Measurements from ENCODE around the gene PREB.
"Not testable (repeated sequence)": the region's sequence is repeated elsewhere in the genome, so short reads cannot be mapped to it uniquely, and the experiment has no call there.

The PREB gene

GRCh38 chr2:27121906-27122305, 12.5 kb downstream of the PREB start:
- no peak for TF ChIP-seq CTCF (IDR thresholded peaks at IDR 0.05; ENCODE audit: borderline replicate concordance, control extremely low read depth, extremely low read depth, insufficient read depth, missing control alignments)
- DNase-seq (ENCODE audit: low spot score): no peak
- in situ Hi-C loops (cut with MboI; ENCODE audit: low sequenced_read_pairs, unreplicated experiment): no loop called here

- in situ Hi-C loops (cut with MboI; ENCODE audit: low sequenced_read_pairs, unreplicated experiment); DNase-seq (ENCODE audit: low spot score): not testable (repeated sequence)
Measured at GRCh38 chr2:27119330-27119670, 15.1 kb downstream of the PREB start.

DNA sequence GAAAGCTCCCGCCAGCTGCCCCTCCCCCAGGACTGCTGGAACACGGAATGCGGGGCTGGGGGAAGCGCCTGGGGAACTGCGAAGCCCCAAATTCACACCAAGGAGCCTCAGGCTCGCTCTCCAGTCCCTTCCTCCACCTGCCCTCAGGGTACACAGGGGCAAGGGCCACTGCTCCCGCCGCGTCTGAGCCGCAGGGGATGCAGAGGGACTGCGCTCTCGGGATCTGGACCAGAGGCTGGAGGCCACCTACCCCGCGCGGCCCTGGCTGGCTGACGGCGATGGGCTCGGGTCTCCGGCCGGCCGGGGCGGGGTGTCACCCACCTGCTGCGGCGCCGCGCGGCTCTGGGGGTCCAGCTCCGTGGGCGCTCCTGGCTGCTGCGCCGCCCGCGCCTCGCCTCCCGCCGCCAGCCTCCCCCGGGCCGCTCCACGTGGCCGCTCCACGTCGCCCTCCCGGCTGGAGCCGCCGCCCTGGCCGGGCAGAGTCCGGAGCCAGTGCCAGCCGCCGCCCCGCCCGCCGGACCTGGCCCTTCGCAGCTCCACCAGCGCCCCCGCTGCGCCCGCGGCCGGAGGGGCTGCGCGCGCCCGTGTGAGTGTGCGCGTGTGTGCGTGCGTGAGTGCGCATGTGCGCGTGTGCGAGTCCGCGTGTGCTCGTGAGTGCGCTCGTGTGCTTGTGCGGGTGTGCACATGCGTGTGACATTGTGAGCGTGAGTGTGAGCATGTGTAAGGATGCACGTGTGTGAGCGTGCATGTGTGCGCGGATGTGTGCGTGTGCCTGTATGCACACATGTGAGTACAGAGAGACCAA, 15.7 kb downstream of the PREB start, which contains the start of gene CGREF1:
TSS of gene CGREF1 (minus strand) at position 604 of the 805 bp plus-strand sequence. CDS start 14,762 bp downstream, outside the sequence.
- in situ Hi-C loops (cut with MboI; ENCODE audit: low sequenced_read_pairs, unreplicated experiment): no loop called here
- peak; percentile 60 for DNase-seq (ENCODE audit: low spot score)

DNA sequence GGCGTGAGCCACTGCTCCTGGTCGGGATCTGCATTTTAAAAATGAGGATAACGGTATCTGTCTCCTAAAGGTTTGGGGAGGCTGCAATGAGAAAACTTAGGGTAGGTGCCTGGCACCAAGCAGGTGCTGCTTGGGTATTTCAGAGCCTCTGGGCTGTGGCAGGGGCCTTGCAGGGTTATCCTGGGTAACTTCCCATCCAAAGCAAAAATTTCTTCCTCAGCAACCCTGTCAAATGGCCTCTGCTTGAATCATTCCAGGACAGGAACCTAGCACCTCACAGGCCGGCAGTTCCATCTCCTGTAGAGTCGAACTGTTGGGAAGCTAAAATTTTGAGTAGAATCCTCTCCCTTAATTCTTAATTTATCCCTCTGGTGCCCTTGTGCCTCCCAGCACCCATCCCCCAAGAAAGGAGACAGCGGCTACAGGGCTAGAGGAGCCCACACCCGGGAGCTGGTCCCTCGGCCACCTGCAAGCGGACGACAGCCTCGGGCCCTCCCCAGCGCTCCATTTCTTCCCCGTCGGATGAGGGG, 16.4 kb downstream of the PREB start:
- DNase-seq (ENCODE audit: low spot score): no peak
- no peak for TF ChIP-seq CTCF (IDR thresholded peaks at IDR 0.05; ENCODE audit: borderline replicate concordance, control extremely low read depth, extremely low read depth, insufficient read depth, missing control alignments)
- in situ Hi-C loops (cut with MboI; ENCODE audit: low sequenced_read_pairs, unreplicated experiment): no loop called here

More for the DNA sequence above, 15.7 kb downstream of the PREB start, which contains the start of gene CGREF1:
- TF ChIP-seq CTCF (IDR thresholded peaks at IDR 0.05; ENCODE audit: borderline replicate concordance, control extremely low read depth, extremely low read depth, insufficient read depth, missing control alignments): no peak

DNA sequence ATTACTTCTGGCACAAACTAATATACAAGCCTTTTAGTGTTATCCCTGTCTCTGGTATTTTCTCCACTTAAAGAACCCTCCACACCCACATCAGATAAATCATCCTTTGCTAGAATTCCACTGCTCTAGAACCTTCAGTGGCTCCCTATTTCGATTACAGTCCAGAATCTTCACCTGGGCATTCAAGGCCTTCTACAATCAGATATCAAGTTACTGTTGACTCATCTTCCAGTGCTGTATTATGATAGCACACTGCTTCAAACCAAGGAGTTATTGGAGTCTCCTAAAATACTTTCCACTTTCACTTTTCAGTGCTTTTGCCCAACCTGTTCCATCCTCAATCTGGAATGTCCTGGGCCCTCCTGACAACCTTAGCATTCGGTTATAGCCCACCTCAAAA, 18.9 kb downstream of the PREB start:
- TF ChIP-seq CTCF (IDR thresholded peaks at IDR 0.05; ENCODE audit: borderline replicate concordance, control extremely low read depth, extremely low read depth, insufficient read depth, missing control alignments): no peak
- in situ Hi-C loops (cut with MboI; ENCODE audit: low sequenced_read_pairs, unreplicated experiment): no loop called here
- no peak for DNase-seq (ENCODE audit: low spot score)

- in situ Hi-C loops (cut with MboI; ENCODE audit: low sequenced_read_pairs, unreplicated experiment); DNase-seq (ENCODE audit: low spot score): not testable (repeated sequence)
Measured at GRCh38 chr2:27111392-27112078, 22.9 kb downstream of the PREB start.

DNA sequence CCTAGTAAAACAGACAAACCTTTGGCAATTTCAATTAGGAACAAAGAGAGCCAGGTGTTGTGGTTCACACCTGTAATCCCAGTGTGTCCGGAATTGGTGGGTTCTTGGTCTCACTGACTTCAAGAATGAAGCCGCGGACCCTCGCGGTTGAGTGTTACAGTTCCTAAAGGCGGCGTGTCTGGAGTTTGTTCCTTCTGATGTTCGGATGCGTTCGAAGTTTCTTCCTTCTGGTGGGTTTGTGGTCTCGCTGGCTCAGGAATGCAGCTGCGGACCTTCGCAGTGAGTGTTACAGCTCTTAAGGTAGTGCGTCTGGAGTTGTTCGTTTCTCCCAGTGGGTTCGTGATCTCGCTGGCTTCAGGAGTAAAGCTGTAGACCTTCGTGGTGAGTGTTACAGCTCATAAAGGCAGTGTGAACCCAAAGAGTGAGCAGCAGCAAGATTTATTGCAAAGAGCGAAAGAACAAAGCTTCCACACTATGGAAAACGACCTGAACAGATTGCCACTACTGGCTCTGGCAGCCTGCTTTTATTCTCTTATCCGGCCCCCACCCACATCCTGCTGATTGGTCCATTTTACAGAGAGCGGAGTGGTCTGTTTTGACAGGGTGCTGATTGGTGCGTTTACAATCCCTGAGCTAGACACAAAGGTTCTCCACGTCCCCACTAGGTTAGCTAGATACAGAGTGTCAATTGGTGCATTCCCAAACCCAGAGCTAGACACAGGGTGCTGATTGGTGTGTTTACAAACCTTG, 23.7 kb downstream of the PREB start:
- DNase-seq (ENCODE audit: low spot score); in situ Hi-C loops (cut with MboI; ENCODE audit: low sequenced_read_pairs, unreplicated experiment): not testable (repeated sequence)
